ENCODE measurements around the gene GALNT6.

The GALNT6 gene

GRCh38 chr12:51405801-51406207 is 14.6 kb upstream of the GALNT6 start:
- no peak for DNase-seq (ENCODE audit: low read depth in 2 of 2)

- DNase-seq (ENCODE audit: low read depth in 2 of 2): no peak
These were observed 13.4 kb upstream of the GALNT6 start for GRCh38 chr12:51404627-51405026.

GRCh38 chr12:51403681-51404136 is 12.5 kb upstream of the GALNT6 start:
- DNase-seq (ENCODE audit: low read depth in 2 of 2): no peak

- no peak for DNase-seq (ENCODE audit: low read depth in 2 of 2)
These were observed 12.0 kb upstream of the GALNT6 start for GRCh38 chr12:51403159-51403558.

- no peak for DNase-seq (ENCODE audit: low read depth in 2 of 2)
These were observed 10.7 kb upstream of the GALNT6 start for GRCh38 chr12:51401900-51402299.

GRCh38 chr12:51401486-51401885 is 10.3 kb upstream of the GALNT6 start:
- no peak for DNase-seq (ENCODE audit: low read depth in 2 of 2)

- DNase-seq (ENCODE audit: low read depth in 2 of 2): no peak
These were observed 9.8 kb upstream of the GALNT6 start for GRCh38 chr12:51401020-51401419.

GRCh38 chr12:51399891-51400290 is 8.7 kb upstream of the GALNT6 start:
- DNase-seq (ENCODE audit: low read depth in 2 of 2): no peak

- no peak for DNase-seq (ENCODE audit: low read depth in 2 of 2)
These were observed 6.5 kb upstream of the GALNT6 start for GRCh38 chr12:51397670-51398069.

GRCh38 chr12:51395283-51396230 is 4.4 kb upstream of the GALNT6 start:
- DNase-seq (ENCODE audit: low read depth in 2 of 2): no peak

- peak in 1 of 2 donors; percentile 34 for DNase-seq (ENCODE audit: low read depth in 2 of 2)
These were observed 2.7 kb upstream of the GALNT6 start for GRCh38 chr12:51393676-51394545.

- no peak for DNase-seq (ENCODE audit: low read depth in 2 of 2)
These were observed 1.5 kb upstream of the GALNT6 start for GRCh38 chr12:51392556-51393237.

GRCh38 chr12:51390891-51391282 is 319 bp downstream of the GALNT6 start:
- DNase-seq (ENCODE audit: low read depth in 2 of 2): no peak

GRCh38 chr12:51390457-51390856 is 749 bp downstream of the GALNT6 start:
- DNase-seq (ENCODE audit: low read depth in 2 of 2): no peak

- no peak for DNase-seq (ENCODE audit: low read depth in 2 of 2)
These were observed 1.8 kb downstream of the GALNT6 start for GRCh38 chr12:51389302-51389999.

GRCh38 chr12:51388846-51389245 is 2.4 kb downstream of the GALNT6 start:
- DNase-seq (ENCODE audit: low read depth in 2 of 2): no peak

GRCh38 chr12:51388069-51388799 is 3.0 kb downstream of the GALNT6 start:
- DNase-seq (ENCODE audit: low read depth in 2 of 2): no peak

- DNase-seq (ENCODE audit: low read depth in 2 of 2): no peak
These were observed 4.9 kb downstream of the GALNT6 start for GRCh38 chr12:51386351-51386750.

GRCh38 chr12:51383269-51383905 is 7.8 kb downstream of the GALNT6 start:
- DNase-seq (ENCODE audit: low read depth in 2 of 2): no peak

GRCh38 chr12:51382173-51382572 is 9.0 kb downstream of the GALNT6 start:
- DNase-seq (ENCODE audit: low read depth in 2 of 2): no peak

All from stimulated activated CD8-positive, alpha-beta memory T cell treated with anti-CD3 and anti-CD28 coated beads, Interleukin-2, amount 100 ng/mL, for 1 hour (primary cell).